GM18867 (cell line): Measurements from ENCODE around the gene CD86.
A peak's percentile ranks its signal among the peaks of the same experiment; 100 is the strongest.

Source experiments
- ATAC-seq: cut with Tn5 transposase; IDR thresholded peaks from one replicate; pipeline ENCODE4 v1.9.1; 2021; ENCODE audit warnings: mild to moderate bottlenecking, moderate library complexity; ENCODE audit not compliant: unreplicated experiment

Gene CD86

GRCh38 chr3:122088531-122088930, 33.4 kb downstream of the CD86 start:
- no peak for ATAC-seq

DNA sequence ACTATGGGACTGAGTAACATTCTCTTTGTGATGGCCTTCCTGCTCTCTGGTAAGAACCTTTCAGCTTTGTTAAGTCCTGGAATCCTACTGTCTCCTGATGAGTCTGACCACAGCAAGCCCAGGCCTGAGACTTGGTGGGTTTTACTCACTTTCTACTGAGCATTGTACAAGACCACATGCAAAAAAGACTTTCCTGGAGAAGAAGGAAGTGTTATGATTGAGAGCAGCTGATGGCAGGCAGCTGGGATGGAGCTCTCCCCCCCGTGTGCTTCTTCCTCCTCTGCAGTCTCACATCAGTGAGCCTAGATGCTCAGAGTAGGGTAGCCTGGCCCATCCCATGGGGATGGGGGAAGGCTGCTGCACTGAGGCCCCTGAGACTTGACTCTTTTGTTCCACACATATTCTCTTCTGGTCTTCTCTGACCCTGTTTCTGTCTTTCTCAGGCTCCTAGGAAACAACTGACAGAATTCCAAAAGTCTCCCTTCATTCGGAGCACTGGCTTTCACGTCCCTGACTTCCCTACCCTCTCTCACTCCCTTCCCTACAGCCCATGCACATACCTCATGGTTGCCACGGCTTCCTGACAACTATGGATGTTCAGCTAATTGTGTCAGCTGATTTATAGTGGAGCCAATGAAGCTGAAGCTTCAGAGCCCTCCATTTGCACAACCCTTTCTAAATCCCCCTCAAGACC, 36.6 kb downstream of the CD86 start:
- ATAC-seq: peak; percentile 27

DNA sequence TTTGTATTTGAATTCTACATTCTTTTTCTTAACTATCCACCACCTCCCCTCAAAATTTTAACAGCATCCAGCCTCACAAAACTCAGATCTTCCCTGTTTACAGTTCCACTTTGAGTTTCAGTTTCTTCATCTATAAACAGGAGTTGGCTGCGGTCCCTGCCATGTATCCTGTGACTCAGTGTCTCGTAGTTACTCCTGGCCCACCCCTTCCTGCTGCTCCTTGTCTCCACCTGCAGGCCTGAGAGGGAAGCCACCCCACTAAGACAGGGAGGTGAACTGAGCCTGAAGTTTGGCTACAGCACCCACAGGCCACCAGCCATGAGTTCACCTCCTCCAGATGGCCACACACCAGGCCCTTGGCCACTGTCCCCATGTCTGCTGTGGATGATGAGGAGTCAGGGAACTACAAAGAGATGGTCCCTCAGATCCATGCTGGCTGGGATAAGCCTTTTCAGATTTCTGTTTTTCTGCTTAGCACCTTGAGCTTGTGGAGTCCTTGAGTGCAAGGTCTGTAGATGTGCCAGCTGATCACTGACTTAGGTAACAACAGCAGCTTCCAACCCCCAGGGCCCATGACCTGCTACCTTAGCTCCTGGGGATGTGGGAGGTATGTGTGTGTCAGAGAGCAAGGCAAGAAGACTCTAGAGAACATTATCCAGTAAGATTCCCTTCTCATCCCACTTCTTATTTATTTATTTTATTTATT, 37.5 kb downstream of the CD86 start:
- peak; percentile 31 for ATAC-seq

DNA sequence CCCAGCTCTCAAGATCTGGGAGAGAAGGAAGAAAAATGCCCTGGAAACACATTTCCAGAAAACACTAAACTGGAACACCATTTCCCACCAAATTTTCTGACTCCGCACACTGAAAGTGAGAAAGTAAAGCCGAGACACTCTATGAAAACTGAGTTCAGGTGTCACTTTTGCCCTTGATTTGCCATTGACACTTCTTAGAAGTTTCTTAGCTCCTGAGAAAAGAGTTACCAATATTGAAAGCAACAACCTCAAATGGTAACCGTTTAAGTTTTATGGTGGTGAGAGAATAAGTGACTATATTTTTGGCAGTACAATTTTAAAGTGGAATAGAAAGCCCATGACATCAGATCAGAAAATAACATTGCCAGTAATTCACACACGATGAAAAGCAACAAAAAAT, 39.0 kb downstream of the CD86 start:
- peak; percentile 53 for ATAC-seq

GRCh38 chr3:122094693-122095092, 39.5 kb downstream of the CD86 start:
- ATAC-seq: no peak

GRCh38 chr3:122097141-122097540, 42.0 kb downstream of the CD86 start:
- no peak for ATAC-seq

- no peak for ATAC-seq
Measured at GRCh38 chr3:122098611-122099010, 43.4 kb downstream of the CD86 start.

DNA sequence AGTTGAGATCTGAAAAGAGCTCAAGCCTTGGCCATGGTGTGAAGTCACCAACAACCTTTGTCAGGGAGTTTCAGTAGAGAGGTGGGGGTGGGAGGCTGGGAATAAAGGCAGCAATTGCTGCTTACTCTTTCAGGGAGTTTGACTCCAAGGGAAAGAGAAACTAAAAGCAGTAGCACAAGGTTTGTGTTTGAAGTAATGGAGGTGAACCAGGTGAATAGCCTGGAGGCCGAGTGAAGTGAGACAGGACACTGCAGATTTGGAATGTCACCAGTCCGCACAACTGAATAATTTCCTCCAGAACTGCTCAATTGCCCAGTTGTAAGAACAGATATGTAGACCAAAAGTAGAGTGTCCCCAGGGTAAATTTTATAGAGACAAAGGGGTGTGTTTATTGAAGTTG, 44.1 kb downstream of the CD86 start:
- no peak for ATAC-seq

GRCh38 chr3:122100083-122100482, 44.9 kb downstream of the CD86 start:
- no peak for ATAC-seq

- ATAC-seq: peak; percentile 41
Measured at GRCh38 chr3:122100591-122101463, 45.7 kb downstream of the CD86 start.

- ATAC-seq: peak; percentile 41
Measured at GRCh38 chr3:122101646-122102045, 46.5 kb downstream of the CD86 start.

- ATAC-seq: peak; percentile 31
Measured at GRCh38 chr3:122102191-122102935, 47.2 kb downstream of the CD86 start.

DNA sequence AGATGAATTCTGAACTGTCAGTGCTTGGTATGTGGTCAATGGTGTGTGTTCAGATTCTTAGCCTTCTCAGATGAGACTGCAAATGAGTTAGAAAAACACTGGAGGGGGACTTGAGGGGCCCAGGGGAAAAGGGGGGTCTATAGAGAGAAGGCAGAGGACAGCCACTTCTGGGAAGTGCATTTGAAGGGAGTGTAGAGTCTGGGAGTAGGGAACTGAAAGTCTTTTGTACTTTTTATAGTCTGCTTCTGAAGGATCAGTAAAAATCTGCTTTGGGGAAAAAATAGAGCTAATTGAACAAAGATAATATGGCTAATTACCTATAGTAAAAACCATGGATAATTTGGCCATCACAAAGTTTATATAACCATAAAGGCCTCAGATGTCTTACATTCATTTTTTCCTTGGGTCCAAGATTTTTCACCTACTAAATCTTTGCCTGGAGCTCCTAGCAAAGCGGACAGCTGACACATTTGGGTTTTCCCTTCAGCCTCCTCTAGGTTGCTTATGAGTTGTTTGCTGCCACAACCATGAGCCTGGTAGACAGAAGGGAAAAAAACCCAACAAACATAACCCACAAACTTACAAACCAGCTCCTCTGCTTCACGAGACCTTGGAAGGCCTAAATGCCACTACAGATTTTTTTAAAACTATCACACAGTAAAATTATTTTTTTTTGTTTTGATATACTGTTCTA, 48.8 kb downstream of the CD86 start:
- no peak for ATAC-seq

DNA sequence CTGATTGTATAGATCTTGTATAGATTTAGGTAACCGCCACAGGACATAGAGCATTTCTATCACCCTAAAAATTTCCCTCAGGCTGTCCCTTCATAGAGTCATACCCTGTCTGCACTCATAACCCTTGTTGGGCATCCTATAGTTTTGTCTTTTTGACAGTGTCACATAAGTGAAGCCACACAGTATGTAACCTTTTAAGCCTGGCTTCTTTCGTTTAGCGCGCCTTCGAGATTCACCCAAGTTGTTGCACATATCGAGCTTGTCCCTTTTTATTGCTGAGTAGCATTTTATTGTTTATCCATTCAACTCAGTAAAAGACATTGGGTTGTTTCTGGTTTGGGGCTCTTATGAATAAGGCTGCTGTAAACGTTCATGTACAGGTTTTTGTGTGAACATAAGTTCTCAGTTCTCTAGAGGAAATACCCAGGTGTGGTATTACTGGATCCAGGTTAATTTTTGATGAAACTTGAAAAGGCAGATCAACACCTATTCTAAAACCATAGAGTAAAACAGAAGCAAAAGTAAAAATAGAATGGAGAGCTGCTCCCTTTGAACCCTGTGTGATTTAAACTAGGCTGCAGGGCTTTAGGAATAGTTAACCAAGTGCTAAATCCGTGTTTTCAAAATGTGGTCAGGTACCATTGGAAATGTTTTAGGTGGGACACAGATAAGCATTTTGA, 49.5 kb downstream of the CD86 start:
- ATAC-seq: no peak

DNA sequence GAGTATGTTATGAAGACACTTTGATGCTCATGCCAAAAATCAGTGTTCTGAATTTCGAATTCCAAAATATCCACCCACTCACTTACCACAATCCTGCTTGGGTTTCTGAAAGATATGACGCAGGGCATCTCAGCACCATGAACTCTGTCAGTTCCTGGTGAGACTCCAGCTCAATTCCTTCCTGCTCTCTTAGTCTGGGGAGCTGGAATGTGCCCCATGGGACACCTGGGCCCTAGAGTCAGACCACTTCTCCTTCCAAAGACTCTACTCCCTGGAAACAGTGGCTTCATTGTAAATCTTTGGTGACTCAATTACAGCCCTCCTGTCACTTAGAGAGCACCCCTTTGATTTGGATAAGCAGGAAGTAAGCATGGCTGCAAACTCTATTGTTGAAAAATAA, 50.5 kb downstream of the CD86 start:
- ATAC-seq: no peak

DNA sequence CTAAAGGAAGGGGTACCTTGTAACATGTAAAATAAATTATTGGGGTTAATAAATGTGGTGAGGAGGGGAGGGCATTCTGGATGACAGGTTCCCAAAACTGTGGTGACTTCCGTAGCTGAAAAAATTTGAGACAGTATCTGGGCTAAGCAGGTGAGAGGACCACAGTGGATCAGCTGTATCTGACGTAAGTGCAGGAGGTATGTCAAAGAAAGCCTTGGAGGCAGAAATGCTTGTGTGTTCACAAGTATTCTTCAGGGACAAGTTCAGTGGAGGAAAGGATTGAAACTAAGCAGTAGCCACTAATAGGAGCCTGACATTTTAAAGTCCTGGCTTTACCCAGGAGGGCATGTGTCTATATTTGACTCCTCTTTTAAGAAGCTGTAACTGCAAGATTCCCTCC, 52.0 kb downstream of the CD86 start:
- no peak for ATAC-seq

GRCh38 chr3:122111974-122112373, 56.8 kb downstream of the CD86 start:
- ATAC-seq: no peak

- ATAC-seq: no peak
Measured at GRCh38 chr3:122112754-122113153, 57.6 kb downstream of the CD86 start.

GRCh38 chr3:122123850-122124249, 68.7 kb downstream of the CD86 start:
- no peak for ATAC-seq
